ENCODE data around the gene SP6.

SP6 gene

DNA sequence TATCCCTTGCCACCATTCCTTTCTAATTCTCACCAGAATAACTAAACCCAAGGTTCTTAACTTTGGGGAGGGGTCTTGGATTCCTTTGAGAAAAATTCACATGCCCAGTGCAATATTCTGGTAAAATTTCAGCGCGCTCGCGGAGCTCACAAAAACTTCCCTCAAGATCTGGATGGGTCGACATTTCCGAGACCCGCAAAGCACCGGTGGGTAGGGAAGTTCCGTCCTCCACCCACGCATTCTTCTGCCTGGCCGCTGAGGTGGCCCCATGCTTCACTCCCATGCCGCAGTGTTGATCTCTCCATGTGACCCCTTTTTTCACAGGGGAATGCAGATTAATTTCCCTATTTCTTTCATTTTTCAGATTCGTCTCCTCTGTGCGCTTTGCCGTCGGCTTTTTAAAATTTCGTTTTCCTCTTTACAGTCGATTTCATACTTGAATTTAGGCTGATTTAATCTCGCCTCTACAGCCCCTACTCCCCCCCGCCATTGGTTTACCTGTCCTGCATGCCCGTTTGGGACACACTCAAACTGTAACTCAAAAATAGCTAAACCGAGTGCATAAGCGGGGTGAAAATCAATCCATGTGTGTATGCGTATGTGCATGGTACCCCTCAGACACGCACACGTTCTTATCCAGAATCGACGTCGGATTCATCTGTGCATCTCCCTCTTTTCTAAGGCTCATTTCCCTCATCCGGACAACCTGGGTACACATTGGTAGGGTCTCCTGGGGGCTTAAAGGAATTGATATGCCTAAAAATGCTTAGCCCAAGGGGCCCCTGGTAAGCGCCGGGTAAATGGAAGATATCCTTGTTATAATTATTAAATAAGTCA lies 1.4 kb upstream of the SP6 start:
- DNase-seq, result no peak

DNA sequence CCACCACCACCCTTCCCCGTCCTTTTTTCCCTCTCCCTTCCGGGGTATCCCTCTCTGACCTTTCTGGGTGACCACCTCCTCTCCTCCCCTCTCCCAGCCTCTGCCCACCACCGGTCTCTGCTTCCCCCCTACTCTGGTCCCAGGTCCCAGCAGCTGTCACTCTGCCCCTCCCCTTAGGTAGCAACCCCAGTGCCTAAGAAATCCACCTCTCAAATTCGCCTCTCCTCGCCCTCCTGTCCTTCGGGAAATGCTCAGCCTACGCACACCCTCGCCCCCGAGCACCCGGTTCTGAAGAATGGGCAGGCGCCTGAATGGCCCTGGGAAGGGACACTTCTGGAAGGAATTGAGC lies 775 bp upstream of the SP6 start:
- DNase-seq, result no peak

DNA sequence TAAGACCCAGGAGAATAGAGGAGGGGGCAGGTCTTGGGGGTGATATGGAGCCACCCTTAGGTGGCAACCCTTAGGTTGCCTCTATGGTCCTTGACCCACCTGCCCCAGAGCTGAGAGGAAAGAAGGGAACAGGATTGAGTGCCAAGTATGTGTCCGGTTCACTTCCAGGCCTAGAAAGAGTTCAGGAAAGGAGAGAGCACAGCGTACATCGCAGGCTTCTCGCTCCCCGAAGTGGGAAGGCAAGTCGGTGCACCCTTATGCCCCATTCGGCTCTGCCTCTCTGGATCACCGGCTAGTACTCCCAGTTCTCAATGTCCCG lies 631 bp downstream of the SP6 start:
- DNase-seq, result no peak

DNA sequence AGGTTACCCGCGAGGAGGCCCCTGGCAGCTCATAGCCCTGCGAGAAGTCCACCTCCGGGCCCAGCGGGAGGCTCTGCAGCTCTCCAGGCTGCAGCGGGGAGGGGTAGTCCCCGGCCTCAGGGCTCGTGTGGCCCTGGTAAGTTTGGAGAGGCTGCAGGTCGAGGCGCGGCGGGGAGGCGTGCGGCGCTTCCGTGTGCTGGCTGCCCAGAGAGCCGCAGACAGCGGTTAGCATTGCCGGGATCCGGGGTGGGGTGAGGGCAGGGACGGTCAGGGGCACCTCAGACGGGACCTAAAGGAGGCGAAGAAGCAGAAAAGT lies 2.8 kb downstream of the SP6 start:
- no peak for DNase-seq

DNA sequence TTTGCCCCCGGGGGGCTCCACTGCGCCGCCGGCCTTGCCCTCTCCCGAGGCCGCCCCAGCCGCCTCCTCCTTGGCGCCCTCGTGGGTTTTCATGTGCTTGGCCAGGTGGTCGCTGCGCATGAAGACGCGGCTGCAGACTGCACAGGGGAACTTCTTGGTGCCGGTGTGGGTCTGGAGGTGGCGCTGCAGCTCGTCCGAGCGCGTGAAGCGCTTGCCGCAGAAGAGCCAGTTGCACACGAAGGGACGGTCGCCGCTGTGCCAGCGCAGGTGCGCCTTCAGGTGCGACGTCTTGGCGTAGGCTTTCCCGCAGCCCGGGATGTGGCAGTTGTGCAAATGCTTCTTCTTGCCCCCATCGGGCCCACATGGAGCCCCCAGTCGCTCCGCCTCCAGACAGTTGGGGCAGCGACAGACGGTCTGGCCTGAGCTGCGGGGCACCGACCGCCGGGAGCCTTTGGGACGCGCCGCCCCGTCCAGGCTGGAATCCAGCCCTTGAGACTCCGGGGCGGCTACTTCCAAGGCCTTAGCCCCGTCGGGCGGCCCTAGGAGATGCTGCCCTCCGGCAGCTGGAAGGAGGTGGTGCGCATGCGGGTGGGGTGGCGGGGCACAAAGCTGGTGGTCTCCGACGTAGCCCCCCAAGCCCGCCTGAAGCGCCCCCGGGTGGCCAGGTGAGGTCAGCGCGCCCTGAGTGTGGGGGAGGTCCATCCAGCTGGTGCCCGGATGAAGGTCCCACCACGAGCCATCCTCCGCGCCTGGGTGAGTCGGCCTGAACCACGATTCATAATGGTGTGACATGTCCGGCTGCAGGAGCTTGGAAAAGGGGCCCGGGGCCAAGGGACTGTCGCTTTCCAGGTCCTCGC lies 3.4 kb downstream of the SP6 start:
- no peak for DNase-seq

DNA sequence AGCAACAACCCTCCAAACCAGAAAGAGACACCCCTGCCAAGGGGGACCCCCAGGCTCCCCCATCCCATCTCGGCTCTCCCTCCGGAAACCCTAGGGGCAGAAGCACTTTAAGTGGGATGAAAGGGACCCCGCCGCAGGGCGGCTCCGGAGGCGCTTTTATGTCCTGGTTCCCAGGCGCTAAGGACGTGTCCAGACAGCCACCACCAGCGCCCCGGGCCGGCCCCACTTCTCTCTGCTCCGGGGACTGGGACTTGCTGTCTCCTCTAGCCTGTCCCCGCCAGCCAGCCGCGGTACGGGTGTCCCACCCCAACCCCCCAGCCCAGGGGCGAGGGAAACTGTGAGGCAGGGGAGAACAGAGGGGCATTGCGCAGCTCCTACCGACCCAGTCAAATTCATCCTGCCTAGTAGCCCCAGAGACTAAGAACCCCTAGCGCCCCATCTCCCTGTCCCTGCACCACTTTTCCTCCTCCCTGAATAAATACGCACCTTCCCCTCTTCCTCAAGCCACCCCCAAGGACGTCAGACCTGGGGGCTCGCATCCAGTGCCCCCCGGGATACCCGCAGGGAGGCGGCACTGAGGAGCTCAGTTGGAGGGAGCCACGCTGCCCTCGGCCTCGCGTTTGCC lies 4.1 kb downstream of the SP6 start:
- DNase-seq, result no peak

DNA sequence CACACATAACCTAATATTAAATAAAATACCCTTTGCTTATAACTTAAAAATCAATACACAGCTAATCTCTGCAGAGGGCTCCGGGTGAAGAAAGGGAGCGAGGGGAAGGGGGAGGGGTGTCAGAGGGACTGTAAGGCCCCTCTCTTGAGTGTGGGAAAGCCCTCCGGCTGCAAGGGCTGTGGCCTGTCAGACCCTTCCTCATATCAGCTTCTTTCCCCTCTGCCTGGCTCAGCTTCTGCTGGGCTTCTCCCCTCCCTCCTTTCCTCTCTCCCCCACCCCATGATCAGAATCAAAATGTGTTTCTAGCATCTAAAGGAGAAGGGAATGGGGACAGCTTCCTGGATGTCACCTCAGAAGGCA lies 5.3 kb downstream of the SP6 start:
- no peak for DNase-seq

DNA sequence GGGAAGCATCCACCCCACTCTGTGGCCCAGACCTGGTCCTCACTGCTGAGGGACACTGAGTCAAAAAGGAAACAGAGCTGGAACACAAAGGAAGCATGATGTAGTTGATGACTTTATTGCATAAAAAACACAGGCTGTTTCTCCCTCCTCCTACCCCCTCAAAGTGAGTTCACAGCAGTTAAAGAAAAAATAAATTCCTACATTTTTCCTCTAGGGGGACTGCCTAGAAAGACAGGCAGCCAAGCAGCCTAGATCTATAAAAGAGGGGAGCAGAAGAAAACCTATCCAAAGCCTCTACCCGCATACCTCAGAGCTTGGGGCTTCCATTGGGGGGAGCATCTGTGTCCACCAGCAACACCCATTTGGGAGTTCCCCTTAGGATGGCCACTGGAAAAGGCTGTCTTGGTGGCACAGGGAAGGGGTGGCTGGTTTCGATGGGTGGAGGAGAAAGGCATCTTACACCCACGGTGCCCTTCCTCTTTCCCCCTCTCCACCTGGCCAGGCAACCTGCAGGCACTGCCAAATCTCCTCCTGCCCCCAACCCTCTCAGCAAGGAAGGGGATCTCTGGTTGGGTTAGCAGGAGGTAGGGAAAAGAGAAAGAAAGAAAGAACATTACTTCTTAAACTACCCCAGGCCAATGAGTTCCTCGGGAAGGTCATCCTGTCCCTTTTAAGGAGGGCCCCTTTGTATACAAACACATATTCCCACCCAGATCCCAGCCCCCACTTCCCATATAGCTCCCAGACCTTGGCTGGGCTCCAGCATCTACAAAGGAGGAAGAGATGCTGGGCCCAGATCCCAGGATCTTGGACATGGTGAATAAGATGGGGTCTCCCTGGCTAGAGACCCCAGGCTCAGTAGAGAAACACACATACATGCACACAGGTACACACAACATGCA lies 5.9 kb downstream of the SP6 start:
- no peak for DNase-seq

DNA sequence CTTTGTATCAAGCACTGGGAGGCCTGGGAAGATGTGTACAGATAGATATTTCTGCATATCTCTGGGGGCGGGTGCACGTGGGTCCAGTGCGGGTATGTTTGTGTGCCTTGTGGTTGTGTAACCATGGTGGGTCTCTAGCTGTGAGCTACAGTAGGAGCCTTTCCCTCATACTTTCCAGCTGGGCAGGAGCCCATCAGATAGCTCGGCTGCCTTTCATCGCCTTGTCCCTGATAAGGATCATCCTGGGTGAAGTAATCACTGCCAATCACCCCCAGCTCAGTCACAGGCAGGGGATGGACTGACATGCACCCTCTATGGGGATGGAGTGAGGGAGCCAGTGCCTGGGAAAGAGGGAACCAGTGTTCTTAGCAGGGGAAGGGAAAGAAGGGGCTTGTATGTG lies 6.7 kb downstream of the SP6 start:
- no peak for DNase-seq

DNA sequence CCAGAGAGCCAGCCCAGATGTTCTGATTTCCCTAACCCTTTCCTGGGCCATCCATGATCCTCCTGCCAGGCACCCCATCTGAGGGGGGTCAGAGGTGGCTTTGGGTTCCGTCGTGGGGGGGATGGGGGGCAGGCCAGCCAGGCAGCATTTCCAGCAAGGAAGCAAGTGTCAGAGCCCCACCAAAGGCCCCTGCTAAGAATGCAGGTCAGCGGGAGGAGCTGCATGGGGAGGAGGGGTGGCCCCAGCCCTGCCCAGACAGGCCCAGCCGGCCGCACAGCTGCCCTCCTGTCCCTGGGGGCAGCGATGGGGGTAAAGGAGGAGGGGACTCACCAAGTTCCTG lies 7.6 kb downstream of the SP6 start:
- no peak for DNase-seq

DNA sequence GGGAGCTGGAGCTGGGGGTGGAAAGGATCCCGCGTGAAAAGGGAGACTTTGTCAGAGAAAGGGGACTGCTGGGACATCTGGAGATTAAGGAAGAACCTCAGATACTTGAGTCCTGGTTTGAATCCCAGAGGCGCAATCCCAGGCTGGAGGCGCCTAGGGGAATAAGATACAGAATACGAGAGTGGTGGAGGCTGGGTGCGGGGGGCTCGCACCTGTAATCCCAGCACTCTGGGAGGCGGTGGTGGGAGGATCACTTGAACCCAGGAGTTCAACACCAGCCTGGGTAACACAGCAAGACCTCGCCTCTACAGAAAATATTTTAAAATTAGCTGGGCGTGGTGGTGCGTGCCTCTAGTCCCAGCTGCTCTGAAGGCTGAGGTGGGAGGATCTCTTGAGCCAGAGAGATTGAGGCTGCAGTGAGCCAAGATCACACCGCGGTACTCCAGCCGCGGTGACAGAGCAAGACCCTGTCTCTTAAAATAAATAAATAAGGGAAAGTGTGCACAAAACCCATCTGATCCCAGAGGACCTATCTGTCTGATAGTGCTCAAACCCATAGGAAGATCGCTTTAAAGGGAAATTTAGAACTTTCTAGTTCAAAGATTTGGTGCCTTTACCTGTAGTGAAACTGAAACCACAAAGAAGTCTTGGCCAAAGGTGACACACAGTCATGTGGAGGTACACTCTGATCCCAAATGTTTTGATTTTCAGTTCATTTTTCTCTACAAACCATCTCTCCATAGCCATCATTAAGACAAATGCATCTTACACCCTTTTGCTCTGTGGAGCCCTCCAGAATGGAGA lies 9.3 kb downstream of the SP6 start:
- DNase-seq, result no peak

DNA sequence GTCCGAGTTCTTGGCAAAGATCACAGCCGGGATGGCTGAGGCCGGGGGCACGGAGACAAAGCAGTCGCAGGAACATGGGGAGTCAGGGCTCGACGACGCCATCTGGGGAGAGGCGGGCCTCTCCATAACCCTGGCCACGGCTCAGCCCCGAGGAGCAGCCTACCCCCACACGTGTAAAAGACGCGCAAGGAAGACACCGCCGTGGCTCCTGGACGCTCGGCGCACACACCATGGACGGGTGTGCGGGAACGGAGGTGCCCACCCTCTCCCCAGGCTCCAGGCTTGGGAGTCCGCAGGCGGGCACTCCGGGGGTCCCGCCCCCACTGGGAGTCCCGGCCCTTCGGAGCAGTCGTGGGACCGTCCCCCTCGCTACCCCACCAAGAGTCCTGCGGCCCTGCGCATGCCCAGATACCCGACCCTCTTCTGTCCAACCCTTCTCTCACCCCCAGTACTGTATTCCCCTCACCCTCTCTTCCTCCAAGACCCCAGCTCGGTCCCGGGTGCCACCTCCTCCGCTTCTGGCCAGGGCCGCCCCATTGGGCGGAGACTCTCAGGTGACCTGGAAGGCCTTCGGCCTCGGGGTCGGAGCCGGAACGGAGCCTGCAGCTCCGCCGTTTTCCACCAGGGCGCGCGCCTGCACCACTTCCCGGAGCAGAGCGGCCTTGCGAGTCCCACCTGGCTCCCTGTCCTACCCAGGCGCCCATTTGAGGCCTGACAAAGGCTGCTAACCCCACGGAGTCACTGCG lies 10.0 kb downstream of the SP6 start, which contains the start of gene SCRN2:
TSS of gene SCRN2 (minus strand) at position 532 of the 746 bp plus-strand sequence. CDS start at position 102, 430 bp downstream.
- DNase-seq, result peak; percentile 61

DNA sequence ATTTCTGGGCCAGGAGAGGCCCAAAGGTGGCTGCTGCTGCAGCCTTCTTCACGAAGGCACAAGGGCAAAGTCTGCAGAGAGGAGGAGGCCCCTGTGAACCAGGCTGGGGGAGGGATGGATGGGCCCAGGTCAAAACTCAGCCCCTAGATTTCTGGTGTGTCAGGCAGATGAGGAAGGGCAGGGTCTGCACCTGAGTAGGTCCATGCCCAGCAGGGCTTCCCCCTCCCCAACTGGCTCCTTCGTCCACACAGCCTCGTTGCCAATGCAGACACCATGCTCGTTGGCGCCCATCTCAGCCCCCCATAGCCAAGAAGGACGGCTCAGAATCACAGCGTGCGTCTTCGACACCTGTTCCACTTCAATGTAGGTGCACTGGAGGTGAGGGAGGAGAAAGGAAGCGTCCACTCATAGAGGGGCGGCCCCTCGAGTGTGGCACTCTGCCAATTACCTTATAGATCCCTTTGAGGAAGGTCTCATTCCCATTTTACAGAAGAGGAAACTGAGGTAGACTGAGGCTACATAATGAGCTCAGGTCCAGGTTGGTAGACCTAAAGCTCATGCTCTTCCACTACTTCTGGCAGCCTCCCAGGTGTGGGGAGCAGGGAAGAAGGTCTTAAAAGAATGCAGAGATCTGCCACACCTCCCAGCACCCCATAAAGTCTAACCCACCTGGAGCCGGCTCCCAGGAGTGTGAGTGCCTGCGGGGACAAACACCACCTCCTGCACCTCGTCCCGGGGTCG lies 10.8 kb downstream of the SP6 start:
- no peak for DNase-seq

DNA sequence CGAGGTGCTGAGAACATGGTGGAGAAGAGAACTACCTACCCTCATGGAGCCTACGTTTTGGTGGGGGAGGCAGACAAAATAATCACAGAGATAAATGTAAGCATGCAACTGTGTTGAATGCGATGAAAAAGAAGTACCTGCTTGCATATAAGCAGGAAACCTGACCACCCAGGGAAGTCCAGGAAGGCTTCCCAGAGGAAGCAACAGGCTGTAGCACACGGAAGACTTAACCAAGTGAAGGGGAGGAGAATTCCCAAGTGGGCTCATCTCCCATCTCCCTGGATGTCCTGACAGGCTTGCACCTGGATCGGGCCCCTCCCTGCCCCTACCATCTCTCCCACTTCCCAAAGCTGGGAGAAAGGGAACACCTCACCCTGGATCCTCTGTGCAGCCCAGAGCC lies 11.9 kb downstream of the SP6 start:
- no peak for DNase-seq

DNA sequence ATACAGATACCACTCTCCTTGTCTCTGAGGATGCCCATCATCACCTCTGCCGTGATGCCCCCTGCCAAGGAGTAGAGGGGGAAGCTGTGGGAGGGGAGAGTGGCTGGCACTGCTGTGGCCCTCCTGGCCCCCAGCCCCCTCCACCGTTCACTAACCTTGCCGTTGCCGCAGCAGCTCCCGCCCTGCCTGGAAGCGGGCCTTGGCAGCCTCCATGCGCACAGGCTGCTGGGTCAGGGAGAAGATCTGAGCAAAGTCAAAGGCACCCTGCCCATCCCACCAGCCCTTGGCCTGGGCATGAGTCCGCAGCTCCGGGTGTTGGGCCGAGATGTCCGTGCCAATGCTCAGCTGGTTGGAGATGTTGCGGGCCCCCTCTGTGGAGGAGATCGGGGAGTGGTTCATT lies 12.3 kb downstream of the SP6 start:
- DNase-seq, result no peak

DNA sequence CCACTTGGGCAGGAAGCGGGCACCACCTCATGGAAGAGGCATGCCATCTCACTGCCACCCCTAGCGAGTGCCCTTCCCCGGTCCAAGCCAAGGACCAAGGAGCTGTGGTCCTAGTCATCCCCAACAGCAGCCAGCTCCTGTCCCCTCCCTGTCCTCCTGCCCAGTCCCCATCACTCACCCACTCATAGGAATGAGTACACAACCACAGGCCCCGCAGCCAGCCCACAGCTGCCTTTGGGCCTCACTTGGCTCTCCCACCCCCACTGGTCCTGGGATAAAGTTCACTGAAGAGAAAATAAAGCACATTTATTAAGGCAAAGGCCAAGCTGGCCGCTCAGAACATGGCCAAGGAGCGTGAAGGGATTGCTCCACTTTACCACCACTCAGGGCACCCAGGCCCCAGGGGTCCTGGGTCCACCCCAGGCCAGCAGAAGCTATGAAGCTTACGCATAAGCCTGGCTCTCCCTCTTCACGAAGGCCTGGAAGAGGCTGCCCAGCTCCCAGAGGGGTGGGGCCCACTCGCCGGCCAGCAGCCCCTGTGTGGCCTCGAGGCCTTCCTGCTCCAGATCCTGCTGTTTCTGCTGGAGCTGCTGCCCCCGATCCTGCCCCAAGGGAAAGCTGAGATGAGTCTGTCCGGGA lies 13.4 kb downstream of the SP6 start:
- no peak for DNase-seq

DNA sequence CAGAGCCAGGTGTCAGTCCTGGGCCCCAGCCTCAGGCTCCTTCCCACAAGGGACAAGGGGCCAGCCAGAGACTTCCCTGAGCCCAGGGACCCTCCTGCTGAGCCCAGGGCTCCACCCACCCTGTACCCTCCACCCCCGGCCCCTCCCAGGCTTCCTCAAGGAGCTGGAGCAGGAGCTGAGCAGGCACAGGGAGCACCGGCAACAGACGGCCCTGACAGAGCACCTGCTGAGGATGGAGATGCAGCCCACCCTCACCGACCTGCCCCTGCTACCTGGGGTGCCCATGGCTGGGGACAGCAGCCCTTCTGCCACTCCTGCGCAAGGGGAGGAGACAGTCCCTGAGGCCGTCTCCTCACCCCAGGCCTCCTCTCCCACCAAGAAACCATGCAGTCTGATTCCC lies 14.4 kb downstream of the SP6 start:
- DNase-seq, result no peak

DNA sequence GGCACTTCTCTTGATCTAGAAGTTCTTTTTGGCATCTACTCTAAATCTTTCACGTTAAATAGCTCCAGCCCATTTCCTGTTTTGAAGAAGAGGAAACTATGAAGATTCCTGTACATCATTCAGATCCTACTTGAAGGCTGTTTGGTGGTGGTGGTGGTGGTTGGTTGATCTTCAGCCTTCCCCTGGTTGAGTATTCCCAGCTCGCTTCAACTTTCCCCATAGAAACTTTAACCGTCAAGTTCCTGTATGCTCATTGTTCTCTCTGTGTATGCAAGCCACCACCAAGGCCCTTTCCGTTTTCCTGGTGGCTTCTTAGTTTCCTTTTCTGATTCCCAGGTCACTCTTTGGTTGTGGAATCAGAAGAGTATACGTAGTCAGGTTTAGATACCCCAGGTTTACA lies 16.2 kb downstream of the SP6 start:
- DNase-seq, result no peak

DNA sequence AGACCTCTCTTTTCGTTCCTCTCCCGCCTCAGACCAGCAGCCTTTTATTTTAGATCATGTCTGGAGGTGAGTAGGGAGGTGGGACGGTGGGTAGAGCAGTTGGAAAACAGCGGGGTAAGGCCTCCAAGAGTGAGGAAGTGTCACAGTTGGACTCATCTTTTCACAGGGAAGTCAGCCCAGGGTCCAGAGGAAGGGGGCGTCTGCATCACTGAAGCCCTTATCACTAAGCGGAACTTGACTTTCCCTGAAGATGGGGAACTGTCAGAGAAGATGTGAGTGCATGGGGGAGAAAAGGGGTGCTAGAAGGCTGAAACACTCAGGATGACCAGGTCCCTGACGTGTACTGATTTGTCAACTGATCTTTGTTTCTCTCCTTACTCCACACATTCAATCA lies 19.0 kb downstream of the SP6 start:
- no peak for DNase-seq

Measured in NCI-H748 treated with DMSO at 0.1 percent for 48 hours (cell line).